IMR-90 (cell line): ENCODE data around the gene CEP68. TPM values are rescaled to one million over a fixed set of nuclear protein-coding genes. Genes with fewer than 3 reads are reported as not detected.

Experiments used
- ATAC-seq: fragments of 200-7000 bp; cut with Tn5 transposase; 2 replicates; pipeline ENCODE4 v1.9.1; 2020; ENCODE audit warnings: low read depth, mild to moderate bottlenecking, moderate library complexity
- BruUV-seq: library from RNA; stranded (reverse); fragments of 400-500 nt; replicated peaks from 2 replicates; lab custom pipeline; 2021; lab: Mats Ljungman, UMichigan
- CTCF ChIA-PET: fragments of 300-600 bp; formaldehyde crosslinking; extraction: SDS; loops from one replicate; lab custom pipeline; 2021; ENCODE audit warnings: antibody characterized with exemption; lab: Yijun Ruan, JAX
- POLR2A ChIA-PET: fragments of 300-600 bp; sonication (Branson Sonifier 250); formaldehyde crosslinking; loops from one replicate; lab custom pipeline; 2022; ENCODE audit warnings: antibody characterized with exemption; ENCODE audit not compliant: unreplicated experiment; lab: Charles Lee
- DNase-seq: peaks from one replicate; pipeline ENCODE4 v3.0.0; 2013
- H2AFZ ChIP-seq: replicated peaks from 2 replicates; pipeline ENCODE3; 2013; ENCODE audit warnings: low read length, mild to moderate bottlenecking; ENCODE audit not compliant: poor library complexity
- H2AK5ac ChIP-seq: 2 replicates; pipeline ENCODE4 v1.6.1; 2013; ENCODE audit warnings: low read depth, low read length, inconsistent platforms
- H2AK9ac ChIP-seq: replicated peaks from 2 replicates; pipeline ENCODE3; 2013; ENCODE audit warnings: mild to moderate bottlenecking, low read depth, low read length, moderate library complexity; ENCODE audit not compliant: poor library complexity
- H2BK120ac ChIP-seq: 2 replicates; pipeline ENCODE4 v1.6.1; 2013; ENCODE audit warnings: low read depth, low read length, inconsistent platforms
- H2BK15ac ChIP-seq: 3 replicates; pipeline ENCODE4 v1.6.1; 2013; ENCODE audit warnings: low read depth, low read length, inconsistent platforms
- H2BK20ac ChIP-seq: 2 replicates; pipeline ENCODE4 v1.6.1; 2013; ENCODE audit warnings: low read depth, mild to moderate bottlenecking, inconsistent platforms, low read length, moderate library complexity
- H2BK5ac ChIP-seq: 2 replicates; pipeline ENCODE4 v1.6.1; 2013; ENCODE audit warnings: mild to moderate bottlenecking, low read depth, low read length, inconsistent platforms; ENCODE audit not compliant: poor library complexity, severe bottlenecking
- H3K14ac ChIP-seq: replicated peaks from 2 replicates; pipeline ENCODE4 v1.6.1; 2013; ENCODE audit warnings: low read depth, low read length, inconsistent platforms
- H3K18ac ChIP-seq: 2 replicates; pipeline ENCODE4 v1.6.1; 2013; ENCODE audit warnings: low read depth, low read length, control low read depth
- H3K23ac ChIP-seq: 2 replicates; pipeline ENCODE4 v1.6.1; 2013; ENCODE audit warnings: low read depth, low read length, inconsistent platforms
- H3K27ac ChIP-seq: 2 replicates; pipeline ENCODE4 v1.5.1; 2013; ENCODE audit warnings: mild to moderate bottlenecking, control low read depth, low read length; ENCODE audit not compliant: insufficient read depth
- H3K27me3 ChIP-seq: 2 replicates; pipeline ENCODE4 v1.6.1; 2013; ENCODE audit warnings: low read length; ENCODE audit not compliant: control insufficient read depth, insufficient read depth
- H3K36me3 ChIP-seq: 2 replicates; pipeline ENCODE4 v1.6.1; 2013; ENCODE audit warnings: low read length, mixed read lengths; ENCODE audit not compliant: control insufficient read depth, insufficient read depth
- H3K4ac ChIP-seq: 2 replicates; pipeline ENCODE4 v1.6.1; 2013; ENCODE audit warnings: low read depth, low read length, inconsistent platforms
- H3K4me1 ChIP-seq: 2 replicates; pipeline ENCODE4 v1.6.1; 2013; ENCODE audit warnings: low read length, mixed read lengths; ENCODE audit not compliant: control insufficient read depth, insufficient read depth
- H3K4me2 ChIP-seq: 2 replicates; pipeline ENCODE4 v1.6.1; 2013; ENCODE audit warnings: low read depth, mild to moderate bottlenecking, control low read depth, low read length, moderate library complexity
- H3K4me3 ChIP-seq: 2 replicates; pipeline ENCODE4 v1.5.1; 2013; ENCODE audit warnings: low read depth, mild to moderate bottlenecking, control low read depth, low read length, moderate library complexity; ENCODE audit not compliant: insufficient read depth
- H3K56ac ChIP-seq: 2 replicates; pipeline ENCODE4 v1.6.1; 2013; ENCODE audit warnings: low read length, inconsistent platforms; ENCODE audit not compliant: insufficient read depth; ENCODE audit errors: extremely low read depth
- H3K79me1 ChIP-seq, 2 experiments: 2 replicates each; pipeline ENCODE4 v1.6.1; 2013; ENCODE audit warnings: low read length in 2 of 2, inconsistent platforms in 1 of 2, low read depth in 1 of 2
- H3K9ac ChIP-seq: 2 replicates; pipeline ENCODE4 v1.6.1; 2013; ENCODE audit warnings: low read depth, low read length, control low read depth
- H3K9me1 ChIP-seq: 2 replicates; pipeline ENCODE4 v1.6.1; 2013; ENCODE audit warnings: low read length, inconsistent platforms; ENCODE audit not compliant: insufficient read depth
- H3K9me3 ChIP-seq: 2 replicates; pipeline ENCODE4 v1.6.1; 2013; ENCODE audit warnings: low read length; ENCODE audit not compliant: control insufficient read depth, insufficient read depth
- H4K20me1 ChIP-seq: 2 replicates; pipeline ENCODE4 v1.6.1; 2013; ENCODE audit warnings: low read length, inconsistent platforms; ENCODE audit not compliant: insufficient read depth
- H4K5ac ChIP-seq: 2 replicates; pipeline ENCODE4 v1.6.1; 2013; ENCODE audit warnings: mild to moderate bottlenecking, low read depth, low read length, control low read depth
- H4K8ac ChIP-seq, 2 experiments: 2 replicates each; pipeline ENCODE4 v1.6.1; 2013; ENCODE audit warnings: low read depth in 2 of 2, low read length in 2 of 2, control low read depth in 1 of 2, inconsistent platforms in 1 of 2
- H4K91ac ChIP-seq: 2 replicates; pipeline ENCODE4 v1.6.1; 2013; ENCODE audit warnings: low read depth, low read length, inconsistent platforms; ENCODE audit not compliant: insufficient read depth
- CEBPB ChIP-seq: IDR thresholded peaks from 2 replicates; pipeline ENCODE4 v1.6.1; 2012; ENCODE audit warnings: low read depth, low read length, improper control_type of control experiment
- NFE2L2 ChIP-seq: fragments of 150-350 bp; IDR thresholded peaks from 2 replicates; pipeline ENCODE4 v1.6.1; 2016; ENCODE audit warnings: low read depth, mild to moderate bottlenecking, low read length
- WGBS, 2 experiments: methylation state at CpG; one replicate each; pipeline versions ENCODE4 v1.1.5 to v1.1.7; 2013; ENCODE audit warnings: missing lambda C conversion rate in 2 of 2; ENCODE audit not compliant: insufficient read length in 1 of 2; ENCODE audit errors: extremely low coverage in 2 of 2; 5-methylcytosine and 5-hydroxymethylcytosine counted together
- dilution Hi-C: fragments of 300-500 bp; cut with HindIII; formaldehyde crosslinking; loops from one replicate; pipeline ENCODE4 v1.14.3; 2018; ENCODE audit warnings: low sequenced_read_pairs; ENCODE audit not compliant: unreplicated experiment
- in situ Hi-C: fragments of 300-500 bp; cut with MboI; formaldehyde crosslinking; loops from 3 replicates; pipeline ENCODE4 v1.14.3; 2019; ENCODE audit warnings: low sequenced_read_pairs, inconsistent platforms, mixed read lengths
- intact Hi-C: fragments of 100-400 bp; cut with micrococcal nuclease; formaldehyde crosslinking; loops from 2 replicates; pipeline ENCODE4 v1.10.0; 2022
- polyA plus RNA-seq, 3 experiments: library from polyadenylated mRNA; depleted of rRNA; stranded (reverse); fragments of >200 nt; gene quantifications; 2 replicates each; pipeline ENCODE4 v1.2.3, GENCODE V29; 2012; ENCODE audit warnings: low replicate concordance in 1 of 3
- total RNA-seq: library from RNA; depleted of rRNA; stranded (reverse); fragments of >200 nt; gene quantifications from 2 replicates; pipeline ENCODE4 v1.2.3, GENCODE V29; 2012

CEP68 gene
- total and polyA plus RNA-seq, 2 of the 4 experiments (the other 2 are of a cell fraction), result 5.5 to 5.6 TPM

DNA sequence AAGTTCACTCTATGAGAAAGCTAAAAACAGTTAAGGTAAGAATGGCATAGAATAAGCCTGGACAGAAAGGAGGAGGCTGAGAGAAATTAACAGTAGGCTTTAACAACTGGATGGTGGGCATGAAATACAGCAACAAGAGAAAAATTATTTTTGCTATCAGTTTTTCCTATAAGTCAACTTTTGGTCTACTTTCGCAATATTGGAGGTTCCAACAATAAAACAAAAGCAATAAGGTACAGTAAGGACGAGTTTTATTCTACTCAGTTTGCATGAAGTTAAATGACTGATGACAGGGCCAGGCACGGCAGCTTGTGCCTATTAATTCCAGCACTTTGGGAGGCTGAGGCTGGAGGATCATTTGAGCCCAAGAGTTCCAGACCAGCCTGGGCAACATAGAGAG is 56.4 kb downstream of the CEP68 start:
- CTCF ChIA-PET, result no interaction called here
- peaks cover 15% of the 10 kb centered on the region for H3K9me1 ChIP-seq

More for the DNA sequence above, 56.4 kb downstream of the CEP68 start:
- Histone ChIP-seq H2BK5ac (no peak overlapping the region), H2BK120ac (no peak overlapping the region), H3K4me1 (peaks cover 4% of the 10 kb centered on the region), H2BK15ac (no peak overlapping the region), H3K79me1 (peaks cover 2 to 51% of the 10 kb centered on the region in 2 experiments; a peak in 3 of 4 replicates), H2AK9ac (no peak overlapping the region), H2AFZ (no peak overlapping the region), H3K4me3 (no peak overlapping the region), H3K27me3 (no peaks in the 10 kb centered on the region), H4K20me1 (peaks cover 99% of the 10 kb centered on the region), H3K36me3 (peaks cover 2% of the 10 kb centered on the region), H3K23ac (no peak overlapping the region), H4K91ac (no peak overlapping the region), H3K4me2 (no peak overlapping the region), H3K18ac (no peak overlapping the region), H3K9ac (no peak overlapping the region), H3K9me3 (no peaks in the 10 kb centered on the region), H4K5ac (no peak overlapping the region), H3K14ac (no peak overlapping the region), H3K27ac (no peak overlapping the region), H4K8ac (no peak overlapping the region), H3K56ac (no peak overlapping the region), H3K4ac (no peak overlapping the region), H2BK20ac (no peak overlapping the region), H2AK5ac (no peak overlapping the region)
- intact Hi-C loops (no loop called here), dilution Hi-C loops (no loop called here), in situ Hi-C loops (no loop called here)
- POLR2A ChIA-PET, result no interaction called here
- TF ChIP-seq CEBPB (peak; percentile 61), NFE2L2 (no peak)
- ATAC-seq (no peak), DNase-seq (no peak)
- no TSS peak for BruUV-seq
- 31% methylated on average over 2 of the region's 3 CpGs; no CpG with 5 or more reads in 1 of the 2 experiments for WGBS, 2 experiments
